Neural cell (in vitro differentiated cells): Measurements from ENCODE around the gene QRICH1. TPM values are rescaled to one million over a fixed set of nuclear protein-coding genes. Genes with fewer than 3 reads are reported as not detected.

ENCODE experiments used
- H2AFZ ChIP-seq: fragments of 200-600, 300-800 bp; sonication (generic), shearing (Covaris generic); 2 replicates; pipeline ENCODE4 v1.6.0; 2014; ENCODE audit warnings: low read depth, mild to moderate bottlenecking, antibody characterized with exemption, low read length, moderate library complexity
- H3F3A ChIP-seq: fragments of 200-600 bp; shearing (Covaris generic); 2 replicates; pipeline ENCODE4 v1.6.1; 2016; ENCODE audit warnings: mild to moderate bottlenecking, moderate library complexity, mixed read lengths, antibody characterized with exemption, low read length; ENCODE audit not compliant: insufficient read depth, poor library complexity, severe bottlenecking
- H3K27ac ChIP-seq: fragments of 200-600, 300-800 bp; sonication (generic), shearing (Covaris generic); 2 replicates; pipeline ENCODE4 v1.5.1; 2014; ENCODE audit warnings: mild to moderate bottlenecking, low read length, moderate library complexity
- H3K27me3 ChIP-seq: fragments of 300-800, 200-600 bp; sonication (generic), shearing (Covaris generic); 2 replicates; pipeline ENCODE4 v1.6.0; 2014; ENCODE audit warnings: mild to moderate bottlenecking, low read depth, low read length, moderate library complexity; ENCODE audit not compliant: insufficient read depth
- H3K36me3 ChIP-seq: fragments of 300-800, 200-600 bp; sonication (generic), shearing (Covaris generic); 2 replicates; pipeline ENCODE4 v1.5.1; 2014; ENCODE audit warnings: mild to moderate bottlenecking, antibody characterized with exemption, low read length, moderate library complexity; ENCODE audit not compliant: insufficient read depth
- H3K4me2 ChIP-seq: fragments of 300-800, 200-600 bp; sonication (generic), shearing (Covaris generic); 2 replicates; pipeline ENCODE4 v1.6.0; 2014; ENCODE audit warnings: mild to moderate bottlenecking, low read length
- H3K4me3 ChIP-seq: fragments of 300-800, 200-600 bp; sonication (generic), shearing (Covaris generic); 2 replicates; pipeline ENCODE4 v1.5.1; 2014; ENCODE audit warnings: mild to moderate bottlenecking, low read length, moderate library complexity
- H3K79me2 ChIP-seq: fragments of 200-600 bp; shearing (Covaris generic); replicated peaks from 2 replicates; pipeline ENCODE4 v1.6.0; 2014; ENCODE audit warnings: mild to moderate bottlenecking, low read length, moderate library complexity; ENCODE audit not compliant: insufficient read depth
- H3K9ac ChIP-seq: fragments of 300-800, 200-600 bp; sonication (generic), shearing (Covaris generic); 2 replicates; pipeline ENCODE4 v1.6.1; 2016; ENCODE audit warnings: mild to moderate bottlenecking, low read length, mixed read lengths
- H3K9me2 ChIP-seq: fragments of 200-600 bp; shearing (Covaris generic); 2 replicates; pipeline ENCODE4 v1.6.1; 2016; ENCODE audit warnings: mild to moderate bottlenecking, low read length, mixed read lengths; ENCODE audit not compliant: insufficient read depth
- H3K9me3 ChIP-seq: fragments of 200-600, 300-800 bp; sonication (generic), shearing (Covaris generic); 2 replicates; pipeline ENCODE4 v1.6.1; 2016; ENCODE audit warnings: mild to moderate bottlenecking, mixed run types, low read length, moderate library complexity, mixed read lengths
- H4K20me1 ChIP-seq: fragments of 200-600 bp; shearing (Covaris generic); 2 replicates; pipeline ENCODE4 v1.6.1; 2016; ENCODE audit warnings: mild to moderate bottlenecking, mixed run types; ENCODE audit not compliant: insufficient read depth
- EP300 ChIP-seq: fragments of 450-650 bp; conservative IDR thresholded peaks from 2 replicates; pipeline ENCODE4 v1.6.1; 2014; ENCODE audit warnings: antibody characterized with exemption, mild to moderate bottlenecking, moderate library complexity; ENCODE audit not compliant: poor library complexity, severe bottlenecking
- EZH2 ChIP-seq: fragments of 200-600, 300-800 bp; shearing (Covaris generic), sonication (generic); IDR thresholded peaks from 2 replicates; pipeline ENCODE4 v1.6.1; 2014; ENCODE audit warnings: antibody characterized with exemption, low read length, borderline replicate concordance, mild to moderate bottlenecking; ENCODE audit not compliant: insufficient read depth, poor library complexity, severe bottlenecking
- MXI1 ChIP-seq: fragments of 450-650 bp; conservative IDR thresholded peaks from 2 replicates; pipeline ENCODE4 v1.6.1; 2014; ENCODE audit warnings: antibody characterized with exemption, mild to moderate bottlenecking; ENCODE audit not compliant: poor library complexity, severe bottlenecking
- POLR2AphosphoS5 ChIP-seq: IDR thresholded peaks from 2 replicates; pipeline ENCODE4 v1.6.1; 2012
- RAD21 ChIP-seq: fragments of 450-650 bp; conservative IDR thresholded peaks from 2 replicates; pipeline ENCODE4 v1.6.1; 2014; ENCODE audit warnings: antibody characterized with exemption, mild to moderate bottlenecking, moderate library complexity
- SMC3 ChIP-seq: fragments of 450-650 bp; conservative IDR thresholded peaks from 2 replicates; pipeline ENCODE4 v1.6.1; 2014; ENCODE audit warnings: antibody characterized with exemption, mild to moderate bottlenecking, moderate library complexity; ENCODE audit not compliant: poor library complexity
- TAF1 ChIP-seq: IDR thresholded peaks from 2 replicates; pipeline ENCODE4 v1.6.1; 2012; ENCODE audit warnings: low read depth
- polyA plus RNA-seq: library from polyadenylated mRNA; depleted of rRNA; stranded (reverse); fragments of >200 nt; gene quantifications from 2 replicates; pipeline ENCODE4 v1.2.3, GENCODE V29; 2014
- TF ChIP-seq, protein P1 (sequence below): fragments of 450-650 bp; IDR thresholded peaks from 2 replicates; pipeline ENCODE4 v1.5.1; 2014; ENCODE audit warnings: antibody characterized with exemption, mild to moderate bottlenecking, moderate library complexity; ENCODE audit not compliant: poor library complexity, severe bottlenecking
- TF ChIP-seq, protein P2 (sequence below): IDR thresholded peaks from 2 replicates; pipeline ENCODE4 v1.6.1; 2012; ENCODE audit warnings: borderline replicate concordance

QRICH1 gene
- polyA plus RNA-seq, 1 donor from 2014 or later = 87.5 TPM

DNA sequence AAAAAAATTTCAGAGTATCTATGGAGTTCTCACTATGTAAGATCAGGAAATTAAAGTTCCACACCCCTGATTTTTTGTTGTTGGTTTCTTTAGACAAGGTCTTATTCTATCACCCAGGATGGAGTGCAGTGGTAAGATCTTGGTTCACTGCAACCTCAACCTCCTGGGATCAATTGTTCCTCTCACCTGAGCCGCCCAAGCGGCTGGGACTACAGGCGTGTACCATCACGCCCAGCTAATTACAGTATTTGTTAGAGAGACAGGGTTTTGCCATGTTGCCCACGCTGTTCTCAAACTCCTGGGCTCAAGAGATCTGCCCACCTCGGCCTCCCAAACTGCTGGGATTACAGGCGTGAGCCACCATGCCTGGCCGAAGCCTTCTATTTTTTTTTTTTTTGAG is 12.4 kb downstream of the QRICH1 start:
- no peaks in the 10 kb centered on the region for H3K9me2 ChIP-seq
- H3K9me3 ChIP-seq = no peaks in the 10 kb centered on the region
- TF ChIP-seq, protein P1, sequence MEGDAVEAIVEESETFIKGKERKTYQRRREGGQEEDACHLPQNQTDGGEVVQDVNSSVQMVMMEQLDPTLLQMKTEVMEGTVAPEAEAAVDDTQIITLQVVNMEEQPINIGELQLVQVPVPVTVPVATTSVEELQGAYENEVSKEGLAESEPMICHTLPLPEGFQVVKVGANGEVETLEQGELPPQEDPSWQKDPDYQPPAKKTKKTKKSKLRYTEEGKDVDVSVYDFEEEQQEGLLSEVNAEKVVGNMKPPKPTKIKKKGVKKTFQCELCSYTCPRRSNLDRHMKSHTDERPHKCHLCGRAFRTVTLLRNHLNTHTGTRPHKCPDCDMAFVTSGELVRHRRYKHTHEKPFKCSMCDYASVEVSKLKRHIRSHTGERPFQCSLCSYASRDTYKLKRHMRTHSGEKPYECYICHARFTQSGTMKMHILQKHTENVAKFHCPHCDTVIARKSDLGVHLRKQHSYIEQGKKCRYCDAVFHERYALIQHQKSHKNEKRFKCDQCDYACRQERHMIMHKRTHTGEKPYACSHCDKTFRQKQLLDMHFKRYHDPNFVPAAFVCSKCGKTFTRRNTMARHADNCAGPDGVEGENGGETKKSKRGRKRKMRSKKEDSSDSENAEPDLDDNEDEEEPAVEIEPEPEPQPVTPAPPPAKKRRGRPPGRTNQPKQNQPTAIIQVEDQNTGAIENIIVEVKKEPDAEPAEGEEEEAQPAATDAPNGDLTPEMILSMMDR = no peak
- TF ChIP-seq MXI1 = no peak
- TF ChIP-seq RAD21 = no peak
- no peak for TF ChIP-seq POLR2AphosphoS5
- no peak for TF ChIP-seq EZH2
- H3K9ac ChIP-seq = no peak overlapping the region
- no peak overlapping the region for H3K4me3 ChIP-seq
- H3K36me3 ChIP-seq = no peaks in the 10 kb centered on the region
- H2AFZ ChIP-seq = no peak overlapping the region
- H3K27ac ChIP-seq = no peak overlapping the region
- no peak overlapping the region for H3K4me2 ChIP-seq
- no peaks in the 10 kb centered on the region for H3F3A ChIP-seq
- no peaks in the 10 kb centered on the region for H3K27me3 ChIP-seq
- H4K20me1 ChIP-seq = no peaks in the 10 kb centered on the region
- H3K79me2 ChIP-seq = peaks cover 51% of the 10 kb centered on the region

DNA sequence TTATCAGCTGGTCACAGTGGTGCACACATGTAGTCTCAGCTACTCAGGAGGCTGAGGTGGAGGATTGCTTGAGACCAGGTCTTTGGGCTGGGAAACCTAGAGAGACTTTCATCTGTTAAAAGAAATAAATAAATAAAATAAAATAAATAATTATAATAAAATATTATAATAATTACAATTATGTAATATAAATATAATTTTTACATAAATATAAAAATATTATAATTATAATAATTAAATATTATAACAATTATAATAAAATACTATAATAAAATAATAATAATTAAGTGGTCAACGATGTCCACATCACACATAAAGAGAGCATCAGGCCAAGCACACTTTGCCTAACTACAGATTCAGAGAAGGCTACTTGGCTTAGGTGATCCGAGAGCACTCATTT is 14.6 kb downstream of the QRICH1 start:
- Histone ChIP-seq H3F3A (no peaks in the 10 kb centered on the region), H3K36me3 (peaks cover 3% of the 10 kb centered on the region), H3K9me3 (no peaks in the 10 kb centered on the region), H3K9ac (no peak overlapping the region), H2AFZ (no peak overlapping the region), H3K27ac (no peak overlapping the region), H3K4me3 (no peak overlapping the region), H3K79me2 (peaks cover 44% of the 10 kb centered on the region), H3K27me3 (no peaks in the 10 kb centered on the region), H4K20me1 (no peaks in the 10 kb centered on the region), H3K9me2 (no peaks in the 10 kb centered on the region), H3K4me2 (no peak overlapping the region)
- TF ChIP-seq EP300 (no peak), SMC3 (no peak), EZH2 (no peak), RAD21 (no peak), POLR2AphosphoS5 (no peak), TAF1 (no peak), MXI1 (no peak)
- TF ChIP-seq, protein P2, sequence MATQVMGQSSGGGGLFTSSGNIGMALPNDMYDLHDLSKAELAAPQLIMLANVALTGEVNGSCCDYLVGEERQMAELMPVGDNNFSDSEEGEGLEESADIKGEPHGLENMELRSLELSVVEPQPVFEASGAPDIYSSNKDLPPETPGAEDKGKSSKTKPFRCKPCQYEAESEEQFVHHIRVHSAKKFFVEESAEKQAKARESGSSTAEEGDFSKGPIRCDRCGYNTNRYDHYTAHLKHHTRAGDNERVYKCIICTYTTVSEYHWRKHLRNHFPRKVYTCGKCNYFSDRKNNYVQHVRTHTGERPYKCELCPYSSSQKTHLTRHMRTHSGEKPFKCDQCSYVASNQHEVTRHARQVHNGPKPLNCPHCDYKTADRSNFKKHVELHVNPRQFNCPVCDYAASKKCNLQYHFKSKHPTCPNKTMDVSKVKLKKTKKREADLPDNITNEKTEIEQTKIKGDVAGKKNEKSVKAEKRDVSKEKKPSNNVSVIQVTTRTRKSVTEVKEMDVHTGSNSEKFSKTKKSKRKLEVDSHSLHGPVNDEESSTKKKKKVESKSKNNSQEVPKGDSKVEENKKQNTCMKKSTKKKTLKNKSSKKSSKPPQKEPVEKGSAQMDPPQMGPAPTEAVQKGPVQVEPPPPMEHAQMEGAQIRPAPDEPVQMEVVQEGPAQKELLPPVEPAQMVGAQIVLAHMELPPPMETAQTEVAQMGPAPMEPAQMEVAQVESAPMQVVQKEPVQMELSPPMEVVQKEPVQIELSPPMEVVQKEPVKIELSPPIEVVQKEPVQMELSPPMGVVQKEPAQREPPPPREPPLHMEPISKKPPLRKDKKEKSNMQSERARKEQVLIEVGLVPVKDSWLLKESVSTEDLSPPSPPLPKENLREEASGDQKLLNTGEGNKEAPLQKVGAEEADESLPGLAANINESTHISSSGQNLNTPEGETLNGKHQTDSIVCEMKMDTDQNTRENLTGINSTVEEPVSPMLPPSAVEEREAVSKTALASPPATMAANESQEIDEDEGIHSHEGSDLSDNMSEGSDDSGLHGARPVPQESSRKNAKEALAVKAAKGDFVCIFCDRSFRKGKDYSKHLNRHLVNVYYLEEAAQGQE = no peak

DNA sequence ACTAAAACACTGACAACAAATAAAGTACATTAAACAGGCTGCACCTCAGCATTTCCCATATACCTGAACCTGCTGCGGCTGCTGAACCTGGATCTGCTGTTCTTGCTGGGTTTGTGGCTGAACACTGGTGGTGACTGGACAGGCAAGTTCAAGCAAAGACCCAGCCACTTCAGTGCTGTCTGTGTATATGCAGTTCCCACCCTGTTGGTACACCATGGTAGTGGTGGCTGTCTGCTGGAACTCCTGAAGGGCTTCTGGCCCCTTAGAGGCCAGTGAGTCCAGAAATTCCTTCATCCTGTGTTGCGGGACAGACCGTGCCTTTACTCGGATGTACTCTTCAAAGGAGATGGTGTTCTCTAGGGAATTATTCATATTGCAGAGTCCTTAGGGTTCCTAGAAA is 17.2 kb downstream of the QRICH1 start:
- Histone ChIP-seq H3K79me2 (peaks cover 28% of the 10 kb centered on the region), H4K20me1 (no peaks in the 10 kb centered on the region), H3K9me2 (no peaks in the 10 kb centered on the region), H3K27ac (no peak overlapping the region), H3K4me2 (no peak overlapping the region), H3K9ac (no peak overlapping the region), H3K36me3 (peaks cover 3% of the 10 kb centered on the region), H2AFZ (no peak overlapping the region), H3K27me3 (no peaks in the 10 kb centered on the region), H3K9me3 (no peaks in the 10 kb centered on the region), H3K4me3 (no peak overlapping the region), H3F3A (no peaks in the 10 kb centered on the region)
- TF ChIP-seq, protein P2 = no peak
- TF ChIP-seq MXI1 = no peak
- no peak for TF ChIP-seq RAD21
- no peak for TF ChIP-seq SMC3
